ENCODE data around the gene SH3GL1.

The SH3GL1 gene

DNA sequence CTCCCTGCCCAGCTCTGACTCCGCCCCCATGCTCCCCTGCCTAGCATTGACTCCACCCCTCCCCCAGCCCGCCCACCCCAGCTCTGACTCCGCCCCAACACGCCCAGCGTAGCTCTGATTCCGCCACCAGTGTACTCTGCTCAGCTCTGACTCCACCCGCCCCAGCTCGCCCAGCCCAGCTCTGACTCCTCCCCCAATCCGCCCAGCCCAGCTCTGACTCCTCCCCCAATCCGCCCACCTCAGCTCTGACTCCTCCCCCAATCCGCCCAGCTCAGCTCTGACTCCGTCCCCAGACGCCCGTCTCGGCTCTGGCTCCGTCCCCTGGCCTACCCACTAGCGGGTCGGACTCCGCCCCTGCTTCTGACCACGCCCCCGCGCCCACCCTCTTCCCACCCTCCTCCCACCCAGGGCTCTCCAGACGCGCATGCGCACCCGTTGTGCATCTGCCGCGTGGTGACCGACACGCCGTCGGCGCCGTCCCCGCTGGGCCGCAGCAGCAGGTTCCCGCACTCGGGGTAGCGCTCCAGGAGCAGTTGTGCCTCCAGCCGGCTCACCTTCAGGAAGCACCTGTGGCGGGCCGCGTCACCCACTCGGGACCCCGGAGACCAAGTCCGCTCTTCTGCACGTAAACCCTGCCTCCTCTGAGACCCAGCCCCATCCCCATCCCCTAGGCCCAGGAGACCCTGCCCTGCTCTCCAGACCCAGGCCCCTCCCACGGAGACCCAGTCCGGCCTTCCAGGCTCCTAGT is 71.9 kb downstream of the SH3GL1 start:
- DNase-seq (ENCODE audit: low read depth) = peak; percentile 67
- H3K4me3 ChIP-seq (ENCODE audit: low read depth, low read length) = peak overlapping the region; percentile 71
- TF ChIP-seq, protein P1, sequence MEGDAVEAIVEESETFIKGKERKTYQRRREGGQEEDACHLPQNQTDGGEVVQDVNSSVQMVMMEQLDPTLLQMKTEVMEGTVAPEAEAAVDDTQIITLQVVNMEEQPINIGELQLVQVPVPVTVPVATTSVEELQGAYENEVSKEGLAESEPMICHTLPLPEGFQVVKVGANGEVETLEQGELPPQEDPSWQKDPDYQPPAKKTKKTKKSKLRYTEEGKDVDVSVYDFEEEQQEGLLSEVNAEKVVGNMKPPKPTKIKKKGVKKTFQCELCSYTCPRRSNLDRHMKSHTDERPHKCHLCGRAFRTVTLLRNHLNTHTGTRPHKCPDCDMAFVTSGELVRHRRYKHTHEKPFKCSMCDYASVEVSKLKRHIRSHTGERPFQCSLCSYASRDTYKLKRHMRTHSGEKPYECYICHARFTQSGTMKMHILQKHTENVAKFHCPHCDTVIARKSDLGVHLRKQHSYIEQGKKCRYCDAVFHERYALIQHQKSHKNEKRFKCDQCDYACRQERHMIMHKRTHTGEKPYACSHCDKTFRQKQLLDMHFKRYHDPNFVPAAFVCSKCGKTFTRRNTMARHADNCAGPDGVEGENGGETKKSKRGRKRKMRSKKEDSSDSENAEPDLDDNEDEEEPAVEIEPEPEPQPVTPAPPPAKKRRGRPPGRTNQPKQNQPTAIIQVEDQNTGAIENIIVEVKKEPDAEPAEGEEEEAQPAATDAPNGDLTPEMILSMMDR (IDR thresholded peaks at IDR 0.05; ENCODE audit: low read depth, low read length, missing control alignments) = no peak

DNA sequence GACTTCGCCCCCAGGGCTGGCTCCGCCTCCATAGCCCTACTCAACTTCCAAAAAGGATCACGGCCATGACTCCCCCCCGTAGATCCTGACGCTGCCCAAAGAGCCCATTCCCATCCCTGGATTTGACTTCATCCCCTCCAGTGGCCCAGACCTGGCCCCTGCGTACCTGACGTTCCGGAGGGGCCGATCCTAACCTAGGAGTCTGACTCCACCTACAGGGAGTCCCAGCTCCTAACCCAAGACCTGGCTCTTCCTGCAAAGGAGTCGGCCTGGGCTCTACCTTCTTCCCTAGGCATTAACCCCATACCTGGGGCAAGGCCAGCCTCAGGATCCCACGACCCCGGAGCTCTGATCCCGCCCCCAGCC is 72.5 kb downstream of the SH3GL1 start:
- H3K4me3 ChIP-seq (ENCODE audit: low read depth, low read length) = no peak overlapping the region
- no peak for DNase-seq (ENCODE audit: low read depth)
- TF ChIP-seq, protein P1 (IDR thresholded peaks at IDR 0.05; ENCODE audit: low read depth, low read length, missing control alignments) = no peak

DNA sequence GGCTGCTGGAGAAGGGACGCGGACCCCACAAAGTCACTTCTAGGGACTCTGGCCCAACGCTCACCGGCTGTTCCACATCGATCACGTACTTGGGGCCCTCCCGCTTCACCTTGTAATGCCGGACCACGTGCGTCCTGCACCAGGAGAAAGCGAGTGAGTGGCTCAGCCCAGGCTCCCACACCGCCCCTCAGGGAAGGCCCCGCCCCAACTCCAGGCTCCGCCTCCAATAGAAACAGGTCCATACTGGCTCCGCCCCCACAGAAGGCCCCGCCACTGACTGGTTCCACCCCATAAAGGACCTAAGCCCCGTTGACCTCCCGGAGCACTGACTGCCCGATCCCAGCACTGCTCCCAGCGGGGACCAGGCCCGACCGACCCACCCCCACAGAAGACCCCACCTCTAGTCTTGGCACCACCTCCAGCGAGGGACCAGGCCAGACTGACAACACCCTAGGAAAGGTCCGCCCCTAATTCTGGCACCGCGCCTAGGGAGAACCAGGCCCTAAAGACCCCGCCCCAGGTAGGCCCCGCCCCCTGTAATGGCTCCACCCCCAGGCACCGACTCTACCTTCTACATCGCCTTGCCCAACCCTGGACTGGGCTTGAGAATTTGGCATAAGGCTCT is 73.0 kb downstream of the SH3GL1 start:
- H3K4me3 ChIP-seq (ENCODE audit: low read depth, low read length) = no peak overlapping the region
- TF ChIP-seq, protein P1 (IDR thresholded peaks at IDR 0.05; ENCODE audit: low read depth, low read length, missing control alignments) = no peak
- no peak for DNase-seq (ENCODE audit: low read depth)

DNA sequence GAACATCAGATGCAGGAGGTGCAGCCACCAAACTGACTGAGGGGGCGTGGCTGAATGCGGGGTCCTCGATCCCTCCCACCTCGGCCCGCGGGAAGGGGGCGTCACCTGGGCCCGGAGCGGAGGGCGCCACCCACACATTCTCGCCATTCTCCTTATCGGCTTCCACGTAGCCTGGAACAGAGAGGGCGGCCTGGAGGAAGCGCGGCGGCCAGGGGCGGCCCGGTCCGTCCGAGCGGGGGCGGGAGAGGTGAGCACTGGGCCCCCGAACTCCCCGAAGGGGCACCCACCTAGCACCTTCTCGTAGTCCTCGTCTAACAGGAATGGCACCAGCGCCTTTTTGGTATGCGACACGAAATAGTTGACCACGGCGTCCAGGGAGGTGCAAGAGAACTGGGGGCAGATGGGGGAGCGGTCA is 73.5 kb downstream of the SH3GL1 start:
- DNase-seq (ENCODE audit: low read depth) = no peak
- no peak overlapping the region for H3K4me3 ChIP-seq (ENCODE audit: low read depth, low read length)
- TF ChIP-seq, protein P1 (IDR thresholded peaks at IDR 0.05; ENCODE audit: low read depth, low read length, missing control alignments) = no peak

DNA sequence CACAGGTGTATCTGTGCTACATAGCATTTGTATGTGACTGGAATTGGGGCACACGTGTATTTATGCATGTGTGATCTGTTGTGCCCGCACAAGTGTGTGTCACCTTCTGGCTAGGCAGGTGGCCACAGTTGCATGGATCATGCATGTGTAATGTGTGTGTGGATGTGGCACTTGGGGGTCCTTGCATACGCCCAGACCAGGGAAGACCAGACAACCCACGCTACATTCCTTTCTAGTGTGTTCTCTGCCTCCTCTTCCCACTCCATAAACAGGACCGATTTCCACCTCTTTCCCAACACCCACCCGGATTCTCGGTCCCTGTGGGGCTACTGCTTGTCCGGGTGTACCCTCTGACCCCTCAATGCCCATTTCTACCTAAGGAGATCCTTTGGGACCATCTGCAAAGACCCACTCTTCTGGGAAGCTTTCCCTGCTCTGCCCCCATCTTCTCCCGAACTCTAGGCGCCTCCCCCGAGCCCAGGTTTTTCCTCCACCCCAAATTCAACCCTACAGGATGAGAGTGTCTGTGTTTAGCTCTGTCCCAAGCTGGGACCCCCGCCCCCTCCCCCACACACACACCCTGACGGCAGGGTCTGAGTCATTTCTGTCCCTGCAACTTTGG is 74.0 kb downstream of the SH3GL1 start:
- no peak for DNase-seq (ENCODE audit: low read depth)
- TF ChIP-seq, protein P1 (IDR thresholded peaks at IDR 0.05; ENCODE audit: low read depth, low read length, missing control alignments) = no peak
- no peak overlapping the region for H3K4me3 ChIP-seq (ENCODE audit: low read depth, low read length)

DNA sequence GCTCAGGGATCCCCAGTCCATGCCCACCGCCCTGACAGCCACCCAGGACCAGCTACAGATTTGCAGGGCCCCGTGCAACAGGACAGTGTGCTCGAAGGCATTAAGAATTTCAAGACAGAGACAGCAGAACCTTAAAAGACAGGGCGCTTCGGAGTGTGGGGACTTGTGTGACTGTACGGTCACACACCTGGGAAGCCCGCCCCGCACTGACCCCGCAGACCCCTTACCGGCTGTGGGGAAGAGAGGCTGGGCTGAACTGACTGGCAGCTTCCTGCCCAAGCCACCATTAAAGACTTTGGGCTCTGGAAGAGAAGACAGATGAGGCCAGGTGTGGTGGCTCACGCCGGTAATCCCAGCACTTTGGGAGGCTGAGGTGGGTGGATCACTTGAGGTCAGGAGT is 76.1 kb downstream of the SH3GL1 start:
- no peak overlapping the region for H3K4me3 ChIP-seq (ENCODE audit: low read depth, low read length)
- TF ChIP-seq, protein P1 (IDR thresholded peaks at IDR 0.05; ENCODE audit: low read depth, low read length, missing control alignments) = no peak
- DNase-seq (ENCODE audit: low read depth) = no peak
